ENCODE data around the gene CACNA1C.

- TF ChIP-seq ZFX (IDR thresholded peaks at IDR 0.05) (no peak), CTCF (conservative IDR thresholded peaks at IDR 0.05) (no peak)
These were observed 65.9 kb downstream of the CACNA1C start for GRCh38 chr12:2118481-2119255.

Data from C4-2B (cell line).